ENCODE data around the gene TEDC2. TPM values are rescaled to one million over a fixed set of nuclear protein-coding genes. Genes with fewer than 3 reads are reported as not detected.

Gene TEDC2
- total and polyA plus RNA-seq, 9 of the 15 experiments (the other 6 are each of a cell fraction or from before 2014, with no cell fraction given) = 0.75 to 57.0 (median 17.6) TPM

DNA sequence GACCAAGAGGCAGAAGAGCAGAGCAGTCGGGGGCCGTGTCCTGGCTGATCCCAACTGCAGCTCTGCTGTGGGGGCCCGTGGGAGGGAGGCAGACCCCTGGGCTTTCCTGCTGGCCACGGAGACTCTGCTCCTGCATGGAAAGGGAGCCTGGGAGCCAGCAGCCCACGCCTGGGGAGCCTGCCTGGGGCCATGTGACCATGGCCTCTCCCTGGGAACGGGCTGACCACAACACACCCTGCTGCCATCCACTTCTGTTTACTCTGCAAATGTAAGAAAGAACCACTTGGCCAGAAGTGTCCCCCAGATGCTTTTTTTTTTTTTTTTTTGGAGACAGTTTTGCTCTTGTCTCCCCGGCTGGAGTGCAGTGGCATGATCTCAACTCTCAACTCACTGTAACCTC, 2.0 kb upstream of the TEDC2 start (continued):
- TF ChIP-seq, protein P1, sequence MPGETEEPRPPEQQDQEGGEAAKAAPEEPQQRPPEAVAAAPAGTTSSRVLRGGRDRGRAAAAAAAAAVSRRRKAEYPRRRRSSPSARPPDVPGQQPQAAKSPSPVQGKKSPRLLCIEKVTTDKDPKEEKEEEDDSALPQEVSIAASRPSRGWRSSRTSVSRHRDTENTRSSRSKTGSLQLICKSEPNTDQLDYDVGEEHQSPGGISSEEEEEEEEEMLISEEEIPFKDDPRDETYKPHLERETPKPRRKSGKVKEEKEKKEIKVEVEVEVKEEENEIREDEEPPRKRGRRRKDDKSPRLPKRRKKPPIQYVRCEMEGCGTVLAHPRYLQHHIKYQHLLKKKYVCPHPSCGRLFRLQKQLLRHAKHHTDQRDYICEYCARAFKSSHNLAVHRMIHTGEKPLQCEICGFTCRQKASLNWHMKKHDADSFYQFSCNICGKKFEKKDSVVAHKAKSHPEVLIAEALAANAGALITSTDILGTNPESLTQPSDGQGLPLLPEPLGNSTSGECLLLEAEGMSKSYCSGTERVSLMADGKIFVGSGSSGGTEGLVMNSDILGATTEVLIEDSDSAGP (CRISPR knock-in tag; IDR thresholded peaks at IDR 0.05) = no peak
- TF ChIP-seq SETDB1 (IDR thresholded peaks at IDR 0.05; ENCODE audit: low read length) = no peak

GRCh38 chr16:2458887-2459646, 842 bp upstream of the TEDC2 start:
- Histone ChIP-seq H2AFZ (ENCODE audit: low read depth, low read length) (peak overlapping the region; percentile 69), H3K27me3 (ENCODE audit: control insufficient read depth in 2 of 2, insufficient read depth in 2 of 2, low read length in 2 of 2) (no peaks in the 10 kb centered on the region), H3K9ac (ENCODE audit: insufficient read depth in 1 of 2, low read depth in 2 of 2, low read length in 2 of 2) (peak overlapping the region; percentile 66 to 97), H3K9me3 (replicated peaks; ENCODE audit: control insufficient read depth, insufficient read depth, low read depth, low read length) (no peaks in the 10 kb centered on the region), H4K20me1 (replicated peaks; ENCODE audit: control insufficient read depth, insufficient read depth, low read length) (no peaks in the 10 kb centered on the region; the same call in 1 of the 2 replicates), H3K4me3 (peak overlapping the region; percentile 77), H3K4me1 (replicated peaks in 1 of 2; ENCODE audit: control insufficient read depth in 2 of 2, insufficient read depth in 2 of 2, low read length in 2 of 2) (peaks cover 10 to 73% of the 10 kb centered on the region in 2 experiments; a peak in 4 of 5 replicates), H3K4me2 (ENCODE audit: insufficient read depth, low read length) (peak overlapping the region; percentile 94), H3K9me1 (ENCODE audit: control insufficient read depth, insufficient read depth, low read length) (peaks cover 6% of the 10 kb centered on the region), H3K36me3 (ENCODE audit: control insufficient read depth, insufficient read depth, low read length) (peaks cover 69% of the 10 kb centered on the region; the same call in 2 of the 3 replicates), H3K27ac (ENCODE audit: extremely low read depth, low read depth, low read length) (peak overlapping the region; percentile 50), H3K79me2 (ENCODE audit: control insufficient read depth, insufficient read depth, low read length) (peaks cover 16% of the 10 kb centered on the region)
- FAIRE-seq (peak; percentile 44), DNase-seq (ENCODE audit: extremely low read depth in 1 of 4, low spot score in 3 of 4) (peak in 2 of 4 experiments; percentile 32 to 36), ATAC-seq (no peak; the same call in none of the 3 replicates)
- no TSS peak for BruUV-seq (replicated peaks)
- intact Hi-C loops (cut with micrococcal nuclease) = no loop called here
- CTCF ChIA-PET (ENCODE audit: low intra/inter-chr PET ratio) = no interaction called here
- POLR2A ChIA-PET = interaction anchor here (0.6 to 1.2 kb wide), 7 partner anchors 8 to 211 kb away, joined by 3 to 5 read pairs (median 4); no protein-coding TSS in a partner anchor
- WGBS (ENCODE audit: insufficient coverage, low coverage, missing lambda C conversion rate) = 16% methylated on average over 16 of the region's 18 CpGs
- in situ Hi-C loops (cut with MboI) = no loop called here
- TF ChIP-seq ZFPM2 (CRISPR knock-in tag; IDR thresholded peaks at IDR 0.05) (no peak), HDAC2 (IDR thresholded peaks at IDR 0.05) (no peak), WHSC1 (IDR thresholded peaks at IDR 0.05; ENCODE audit: low read length) (no peak), POLR2B (IDR thresholded peaks at IDR 0.05; ENCODE audit: low read depth, partially characterized antibody) (peak; percentile 68), POLR2A (conservative IDR thresholded peaks at IDR 0.05) (peak; percentile 76; the same call in 1 of the 2 replicates), ZNF316 (IDR thresholded peaks at IDR 0.05) (peak; percentile 64; the same call in 1 of the 2 replicates), TAF7 (tag; IDR thresholded peaks at IDR 0.05) (no peak), EHMT2 (IDR thresholded peaks at IDR 0.05) (no peak), RFX5 (IDR thresholded peaks at IDR 0.05; ENCODE audit: low read depth, low read length) (no peak)
- TF ChIP-seq, protein P2, sequence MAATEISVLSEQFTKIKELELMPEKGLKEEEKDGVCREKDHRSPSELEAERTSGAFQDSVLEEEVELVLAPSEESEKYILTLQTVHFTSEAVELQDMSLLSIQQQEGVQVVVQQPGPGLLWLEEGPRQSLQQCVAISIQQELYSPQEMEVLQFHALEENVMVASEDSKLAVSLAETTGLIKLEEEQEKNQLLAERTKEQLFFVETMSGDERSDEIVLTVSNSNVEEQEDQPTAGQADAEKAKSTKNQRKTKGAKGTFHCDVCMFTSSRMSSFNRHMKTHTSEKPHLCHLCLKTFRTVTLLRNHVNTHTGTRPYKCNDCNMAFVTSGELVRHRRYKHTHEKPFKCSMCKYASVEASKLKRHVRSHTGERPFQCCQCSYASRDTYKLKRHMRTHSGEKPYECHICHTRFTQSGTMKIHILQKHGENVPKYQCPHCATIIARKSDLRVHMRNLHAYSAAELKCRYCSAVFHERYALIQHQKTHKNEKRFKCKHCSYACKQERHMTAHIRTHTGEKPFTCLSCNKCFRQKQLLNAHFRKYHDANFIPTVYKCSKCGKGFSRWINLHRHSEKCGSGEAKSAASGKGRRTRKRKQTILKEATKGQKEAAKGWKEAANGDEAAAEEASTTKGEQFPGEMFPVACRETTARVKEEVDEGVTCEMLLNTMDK (IDR thresholded peaks at IDR 0.05; ENCODE audit: borderline replicate concordance, insufficient read depth, low read depth, low read length, poor library complexity, severe bottlenecking) = no peak
- TF ChIP-seq, protein P3, sequence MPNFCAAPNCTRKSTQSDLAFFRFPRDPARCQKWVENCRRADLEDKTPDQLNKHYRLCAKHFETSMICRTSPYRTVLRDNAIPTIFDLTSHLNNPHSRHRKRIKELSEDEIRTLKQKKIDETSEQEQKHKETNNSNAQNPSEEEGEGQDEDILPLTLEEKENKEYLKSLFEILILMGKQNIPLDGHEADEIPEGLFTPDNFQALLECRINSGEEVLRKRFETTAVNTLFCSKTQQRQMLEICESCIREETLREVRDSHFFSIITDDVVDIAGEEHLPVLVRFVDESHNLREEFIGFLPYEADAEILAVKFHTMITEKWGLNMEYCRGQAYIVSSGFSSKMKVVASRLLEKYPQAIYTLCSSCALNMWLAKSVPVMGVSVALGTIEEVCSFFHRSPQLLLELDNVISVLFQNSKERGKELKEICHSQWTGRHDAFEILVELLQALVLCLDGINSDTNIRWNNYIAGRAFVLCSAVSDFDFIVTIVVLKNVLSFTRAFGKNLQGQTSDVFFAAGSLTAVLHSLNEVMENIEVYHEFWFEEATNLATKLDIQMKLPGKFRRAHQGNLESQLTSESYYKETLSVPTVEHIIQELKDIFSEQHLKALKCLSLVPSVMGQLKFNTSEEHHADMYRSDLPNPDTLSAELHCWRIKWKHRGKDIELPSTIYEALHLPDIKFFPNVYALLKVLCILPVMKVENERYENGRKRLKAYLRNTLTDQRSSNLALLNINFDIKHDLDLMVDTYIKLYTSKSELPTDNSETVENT (CRISPR knock-in tag; IDR thresholded peaks at IDR 0.05) = 0 out of 2 replicates have a peak, but pooled peaks have one; percentile 20

All from K562 (cell line).